ENCODE measurements around the gene ODAD3. TPM values are rescaled to one million over a fixed set of nuclear protein-coding genes. Genes with fewer than 3 reads are reported as not detected.
A peak's percentile ranks its signal among the peaks of the same experiment; 100 is the strongest.
"Not testable (repeated sequence)": the region's sequence is repeated elsewhere in the genome, so short reads cannot be mapped to it uniquely, and the experiment has no call there.

Gene ODAD3
- total and polyA plus RNA-seq, 4 donors, result 0.79 to 7.1 (median 5.3) TPM

DNA sequence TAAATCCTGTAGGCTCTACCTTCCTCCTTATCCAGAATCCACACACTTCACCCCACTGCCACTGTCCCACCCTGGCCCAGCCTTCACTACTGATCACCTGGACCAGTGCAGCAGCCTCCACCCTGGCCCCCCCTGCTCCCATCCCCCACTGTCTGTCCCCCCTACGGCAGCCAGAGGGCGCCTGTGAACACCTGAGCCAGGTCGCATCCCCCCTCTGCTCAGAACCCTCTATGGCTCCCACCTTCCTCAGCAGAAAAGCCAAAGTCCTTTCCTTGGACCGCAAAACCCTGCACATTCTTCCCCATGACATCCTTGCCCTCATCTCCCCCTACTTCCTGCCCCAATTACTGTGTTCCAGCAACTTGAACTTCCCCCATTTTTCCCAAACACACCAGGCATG is 25.3 kb upstream of the ODAD3 start:
- Histone ChIP-seq H3K36me3 (ENCODE audit: control insufficient read depth, insufficient read depth, low read length) (peaks cover 92% of the 10 kb centered on the region), H3K4me1 (ENCODE audit: control insufficient read depth, insufficient read depth, low read length) (peaks cover 12% of the 10 kb centered on the region), H3K4me3 (ENCODE audit: low read depth, low read length) (no peak overlapping the region), H3K9me3 (ENCODE audit: control insufficient read depth, insufficient read depth, low read length) (no peaks in the 10 kb centered on the region), H3K27me3 (ENCODE audit: control insufficient read depth, insufficient read depth, low read length) (no peaks in the 10 kb centered on the region), H3K27ac (ENCODE audit: low read depth, low read length) (no peak overlapping the region)
- no peak for DNase-seq (ENCODE audit: low read depth in 4 of 6, low spot score in 6 of 6)
- 77% methylated on average over 4 of the region's 4 CpGs for WGBS (ENCODE audit: insufficient coverage)

DNA sequence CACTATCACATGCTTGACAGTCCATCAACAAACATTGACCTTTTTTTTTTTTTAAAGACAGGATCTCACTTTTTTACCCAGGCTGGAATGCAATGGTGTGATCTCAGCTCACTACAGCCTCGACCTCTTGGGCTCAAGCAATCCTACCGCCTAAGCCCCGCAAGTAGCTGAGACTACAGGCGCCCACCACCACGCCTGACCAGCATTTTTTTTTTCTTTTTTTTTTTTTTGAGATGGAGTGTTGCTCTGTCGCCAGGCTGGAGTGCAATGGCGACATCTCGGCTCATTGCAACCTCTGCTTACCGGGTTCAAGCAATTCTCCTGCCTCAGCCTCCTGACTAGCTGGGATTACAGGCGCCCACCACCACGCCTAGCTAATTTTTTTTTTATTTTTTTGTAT is 24.0 kb upstream of the ODAD3 start:
- H3K27ac ChIP-seq (ENCODE audit: low read depth, low read length); H3K27me3 ChIP-seq (ENCODE audit: control insufficient read depth, insufficient read depth, low read length); H3K9me3 ChIP-seq (ENCODE audit: control insufficient read depth, insufficient read depth, low read length); H3K4me3 ChIP-seq (ENCODE audit: low read depth, low read length); DNase-seq (ENCODE audit: low read depth in 4 of 6, low spot score in 6 of 6): not testable (repeated sequence)
- peaks cover 12% of the 10 kb centered on the region for H3K4me1 ChIP-seq (ENCODE audit: control insufficient read depth, insufficient read depth, low read length)
- WGBS (ENCODE audit: insufficient coverage), result 59% methylated on average over 2 of the region's 11 CpGs
- H3K36me3 ChIP-seq (ENCODE audit: control insufficient read depth, insufficient read depth, low read length), result peaks cover 92% of the 10 kb centered on the region

DNA sequence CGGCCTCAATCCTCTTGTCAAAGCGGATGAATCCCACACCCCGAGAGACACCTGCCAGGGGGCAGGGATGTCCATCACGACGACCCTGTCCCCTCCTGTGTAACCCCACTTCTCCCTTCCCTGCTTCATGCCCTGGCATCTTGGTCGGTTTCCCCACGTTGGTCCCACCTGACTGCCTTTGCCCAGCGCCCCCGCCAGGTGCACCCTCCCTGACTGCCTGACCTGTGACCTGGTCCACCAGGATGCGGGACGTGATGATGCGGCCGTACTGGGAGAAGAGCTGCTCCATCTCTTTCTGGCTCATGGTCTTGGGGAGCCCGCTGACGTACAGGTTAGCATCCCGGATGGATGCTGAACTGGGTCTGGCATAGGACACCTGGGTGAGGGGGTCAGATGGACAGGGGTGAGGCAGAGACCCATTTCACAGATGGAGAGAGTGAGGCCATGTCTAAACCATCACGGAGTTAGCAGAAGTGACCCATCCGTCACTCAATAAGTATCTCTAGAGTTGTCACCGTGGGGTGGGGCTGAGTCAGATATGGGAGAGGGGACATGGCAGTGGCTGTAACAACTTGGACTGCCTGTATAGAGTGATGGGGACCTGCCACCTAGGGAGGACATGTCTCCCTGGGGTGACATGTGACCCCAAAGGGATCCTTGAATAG is 23.4 kb upstream of the ODAD3 start:
- H3K9me3 ChIP-seq (ENCODE audit: control insufficient read depth, insufficient read depth, low read length), result no peaks in the 10 kb centered on the region
- 92% methylated on average over 19 of the region's 19 CpGs for WGBS (ENCODE audit: insufficient coverage)

DNA sequence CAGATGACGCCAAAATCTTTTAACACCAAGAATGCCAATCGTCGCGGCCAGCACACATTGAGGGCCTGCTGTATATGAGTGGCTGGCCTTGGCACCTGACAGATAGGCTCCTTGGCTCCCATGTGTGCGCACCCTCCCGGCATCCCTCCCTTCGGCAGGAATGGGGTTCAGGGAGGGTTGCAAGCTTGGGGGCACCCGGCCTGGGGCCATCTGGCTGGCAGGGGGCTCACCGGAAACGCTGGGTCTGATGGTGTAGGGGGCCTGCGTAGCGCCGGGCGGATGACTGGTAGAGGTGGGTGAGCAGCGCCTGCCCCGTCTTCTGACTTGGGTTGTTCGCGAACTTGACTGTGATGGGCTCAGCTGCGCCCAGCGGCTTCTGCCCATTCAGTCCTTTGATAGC is 22.9 kb upstream of the ODAD3 start:
- H3K4me3 ChIP-seq (ENCODE audit: low read depth, low read length), result no peak overlapping the region
- H3K36me3 ChIP-seq (ENCODE audit: control insufficient read depth, insufficient read depth, low read length), result peaks cover 92% of the 10 kb centered on the region

More for the DNA sequence above, 23.4 kb upstream of the ODAD3 start:
- H3K4me3 ChIP-seq (ENCODE audit: low read depth, low read length), result no peak overlapping the region
- peaks cover 92% of the 10 kb centered on the region for H3K36me3 ChIP-seq (ENCODE audit: control insufficient read depth, insufficient read depth, low read length)
- DNase-seq (ENCODE audit: low read depth in 4 of 6, low spot score in 6 of 6), result no peak
- H3K4me1 ChIP-seq (ENCODE audit: control insufficient read depth, insufficient read depth, low read length), result peaks cover 12% of the 10 kb centered on the region
- no peak overlapping the region for H3K27ac ChIP-seq (ENCODE audit: low read depth, low read length)
- H3K27me3 ChIP-seq (ENCODE audit: control insufficient read depth, insufficient read depth, low read length), result no peaks in the 10 kb centered on the region

DNA sequence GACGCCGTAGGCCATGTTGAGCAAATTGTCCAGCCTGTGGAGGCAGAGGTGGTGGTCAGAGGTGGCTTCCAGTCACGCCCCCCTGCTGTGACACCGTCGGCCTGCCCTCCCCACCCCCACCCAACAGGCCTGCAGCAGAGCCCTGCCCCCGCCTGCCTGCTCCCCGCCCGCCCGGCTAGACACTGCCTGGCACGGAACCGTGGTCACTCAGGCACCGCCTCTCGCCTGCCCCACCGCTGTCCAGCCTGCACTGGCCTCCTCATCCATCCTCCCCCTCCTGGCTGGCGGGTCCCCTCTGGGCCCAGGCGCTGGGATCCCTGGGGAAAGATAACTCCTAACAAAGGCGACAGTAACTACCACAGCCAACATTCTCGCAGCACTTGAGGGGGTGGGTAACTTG is 22.2 kb upstream of the ODAD3 start:
- Histone ChIP-seq H3K36me3 (ENCODE audit: control insufficient read depth, insufficient read depth, low read length) (peaks cover 90% of the 10 kb centered on the region), H3K27me3 (ENCODE audit: control insufficient read depth, insufficient read depth, low read length) (no peaks in the 10 kb centered on the region), H3K9me3 (ENCODE audit: control insufficient read depth, insufficient read depth, low read length) (no peaks in the 10 kb centered on the region), H3K4me1 (ENCODE audit: control insufficient read depth, insufficient read depth, low read length) (peaks cover 21% of the 10 kb centered on the region), H3K27ac (ENCODE audit: low read depth, low read length) (no peak overlapping the region), H3K4me3 (ENCODE audit: low read depth, low read length) (no peak overlapping the region)
- DNase-seq (ENCODE audit: low read depth in 4 of 6, low spot score in 6 of 6), result no peak
- WGBS (ENCODE audit: insufficient coverage), result 37% methylated on average over 15 of the region's 18 CpGs

More for the DNA sequence above, 22.9 kb upstream of the ODAD3 start:
- H3K27me3 ChIP-seq (ENCODE audit: control insufficient read depth, insufficient read depth, low read length), result no peaks in the 10 kb centered on the region
- 93% methylated on average over 20 of the region's 20 CpGs for WGBS (ENCODE audit: insufficient coverage)
- peak overlapping the region; percentile 7 for H3K27ac ChIP-seq (ENCODE audit: low read depth, low read length)
- DNase-seq (ENCODE audit: low read depth in 4 of 6, low spot score in 6 of 6), result no peak
- no peaks in the 10 kb centered on the region for H3K9me3 ChIP-seq (ENCODE audit: control insufficient read depth, insufficient read depth, low read length)
- peaks cover 16% of the 10 kb centered on the region for H3K4me1 ChIP-seq (ENCODE audit: control insufficient read depth, insufficient read depth, low read length)

DNA sequence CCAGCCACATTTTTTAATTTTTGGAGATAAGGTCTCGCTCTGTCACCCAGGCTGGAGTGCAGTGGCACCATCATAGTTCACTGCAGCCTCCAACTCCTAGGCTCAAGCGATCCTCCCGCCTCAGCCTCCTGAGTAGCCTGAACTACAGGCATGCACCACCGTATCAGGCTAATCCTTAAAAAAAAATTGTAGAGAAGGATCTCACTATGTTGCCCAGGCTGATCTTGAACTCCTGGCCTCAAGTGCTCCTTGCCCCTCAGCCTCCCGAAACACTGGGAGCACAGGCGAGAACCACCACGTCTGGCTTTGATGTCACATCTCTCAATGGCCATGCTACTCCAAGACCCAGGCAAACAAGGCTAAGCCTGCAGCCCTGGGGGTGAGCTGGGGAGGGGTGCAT is 21.7 kb upstream of the ODAD3 start:
- H3K27ac ChIP-seq (ENCODE audit: low read depth, low read length), result no peak overlapping the region
- H3K27me3 ChIP-seq (ENCODE audit: control insufficient read depth, insufficient read depth, low read length), result no peaks in the 10 kb centered on the region
- WGBS (ENCODE audit: insufficient coverage), result 84% methylated on average over 4 of the region's 7 CpGs
- H3K4me3 ChIP-seq (ENCODE audit: low read depth, low read length), result no peak overlapping the region
- H3K4me1 ChIP-seq (ENCODE audit: control insufficient read depth, insufficient read depth, low read length), result peaks cover 25% of the 10 kb centered on the region
- no peak for DNase-seq (ENCODE audit: low read depth in 4 of 6, low spot score in 6 of 6)
- no peaks in the 10 kb centered on the region for H3K9me3 ChIP-seq (ENCODE audit: control insufficient read depth, insufficient read depth, low read length)
- peaks cover 91% of the 10 kb centered on the region for H3K36me3 ChIP-seq (ENCODE audit: control insufficient read depth, insufficient read depth, low read length)

DNA sequence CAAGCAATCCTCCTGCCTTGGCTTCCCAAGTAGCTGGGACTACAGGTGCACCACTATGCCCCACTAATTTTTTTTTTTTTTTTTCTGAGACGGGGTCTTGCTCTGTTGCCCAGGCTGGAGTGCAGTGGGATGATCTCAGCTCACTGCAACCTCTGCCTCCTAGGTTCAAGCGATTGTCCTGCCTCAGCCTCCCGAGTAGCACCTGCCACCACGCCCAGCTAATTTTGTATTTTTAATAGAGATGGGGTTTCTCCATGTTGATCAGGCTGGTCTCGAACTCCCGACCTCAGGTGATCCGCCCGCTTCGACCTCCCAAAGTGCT is 20.3 kb upstream of the ODAD3 start:
- H3K4me3 ChIP-seq (ENCODE audit: low read depth, low read length); DNase-seq (ENCODE audit: low read depth in 4 of 6, low spot score in 6 of 6); H3K9me3 ChIP-seq (ENCODE audit: control insufficient read depth, insufficient read depth, low read length); H3K27me3 ChIP-seq (ENCODE audit: control insufficient read depth, insufficient read depth, low read length); H3K27ac ChIP-seq (ENCODE audit: low read depth, low read length): not testable (repeated sequence)
- H3K4me1 ChIP-seq (ENCODE audit: control insufficient read depth, insufficient read depth, low read length), result peaks cover 32% of the 10 kb centered on the region
- H3K36me3 ChIP-seq (ENCODE audit: control insufficient read depth, insufficient read depth, low read length), result peaks cover 88% of the 10 kb centered on the region
- 100% methylated on average over 1 of the region's 9 CpGs for WGBS (ENCODE audit: insufficient coverage)

DNA sequence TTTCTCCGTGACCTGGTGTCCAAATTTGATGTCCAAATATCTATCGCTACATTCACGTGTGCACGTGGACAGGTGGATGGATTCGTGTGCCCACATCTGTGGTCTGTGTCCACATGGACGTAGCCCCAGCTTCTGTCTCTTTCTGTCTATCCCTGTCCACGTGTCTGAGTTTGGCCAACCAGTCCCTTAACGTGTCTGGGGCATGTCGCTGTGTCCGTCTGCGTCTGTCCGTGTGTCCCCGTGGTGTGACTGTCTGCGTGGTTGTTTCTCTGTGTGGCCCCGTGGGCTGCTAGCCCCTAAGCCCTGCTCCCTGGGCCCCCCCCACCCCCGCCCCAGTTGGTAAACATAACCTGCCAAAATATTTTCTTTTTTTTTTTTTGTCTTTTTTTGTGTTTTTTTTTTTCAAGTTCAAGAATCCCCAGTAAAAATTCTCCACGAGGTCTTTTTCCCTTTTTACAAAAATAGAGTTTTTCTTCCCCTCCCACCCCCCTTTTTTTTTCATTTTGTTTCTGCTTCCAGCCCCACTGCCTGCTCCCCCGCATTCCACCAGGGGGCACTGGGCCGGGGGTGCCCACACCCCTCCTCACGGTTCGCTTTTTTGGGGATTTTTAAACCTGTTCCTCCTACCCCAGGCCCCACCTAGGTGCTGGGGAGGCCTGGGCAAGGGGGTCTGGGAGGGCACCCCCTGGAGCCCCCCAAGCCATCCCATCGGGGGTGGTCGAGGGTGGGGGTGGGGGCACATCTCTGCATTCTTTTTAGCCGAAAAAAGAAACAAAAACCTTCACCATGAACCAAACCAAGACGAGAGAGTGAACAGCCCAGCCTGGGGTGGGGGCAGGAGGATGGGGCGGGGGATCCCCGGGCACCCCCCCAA is 18.8 kb upstream of the ODAD3 start:
- H3K36me3 ChIP-seq (ENCODE audit: control insufficient read depth, insufficient read depth, low read length), result peaks cover 85% of the 10 kb centered on the region
- 88% methylated on average over 15 of the region's 27 CpGs for WGBS (ENCODE audit: insufficient coverage)
- no peak overlapping the region for H3K27ac ChIP-seq (ENCODE audit: low read depth, low read length)
- no peak overlapping the region for H3K4me3 ChIP-seq (ENCODE audit: low read depth, low read length)
- no peaks in the 10 kb centered on the region for H3K9me3 ChIP-seq (ENCODE audit: control insufficient read depth, insufficient read depth, low read length)
- no peak for DNase-seq (ENCODE audit: low read depth in 4 of 6, low spot score in 6 of 6)
- peaks cover 32% of the 10 kb centered on the region for H3K4me1 ChIP-seq (ENCODE audit: control insufficient read depth, insufficient read depth, low read length)
- no peaks in the 10 kb centered on the region for H3K27me3 ChIP-seq (ENCODE audit: control insufficient read depth, insufficient read depth, low read length)

DNA sequence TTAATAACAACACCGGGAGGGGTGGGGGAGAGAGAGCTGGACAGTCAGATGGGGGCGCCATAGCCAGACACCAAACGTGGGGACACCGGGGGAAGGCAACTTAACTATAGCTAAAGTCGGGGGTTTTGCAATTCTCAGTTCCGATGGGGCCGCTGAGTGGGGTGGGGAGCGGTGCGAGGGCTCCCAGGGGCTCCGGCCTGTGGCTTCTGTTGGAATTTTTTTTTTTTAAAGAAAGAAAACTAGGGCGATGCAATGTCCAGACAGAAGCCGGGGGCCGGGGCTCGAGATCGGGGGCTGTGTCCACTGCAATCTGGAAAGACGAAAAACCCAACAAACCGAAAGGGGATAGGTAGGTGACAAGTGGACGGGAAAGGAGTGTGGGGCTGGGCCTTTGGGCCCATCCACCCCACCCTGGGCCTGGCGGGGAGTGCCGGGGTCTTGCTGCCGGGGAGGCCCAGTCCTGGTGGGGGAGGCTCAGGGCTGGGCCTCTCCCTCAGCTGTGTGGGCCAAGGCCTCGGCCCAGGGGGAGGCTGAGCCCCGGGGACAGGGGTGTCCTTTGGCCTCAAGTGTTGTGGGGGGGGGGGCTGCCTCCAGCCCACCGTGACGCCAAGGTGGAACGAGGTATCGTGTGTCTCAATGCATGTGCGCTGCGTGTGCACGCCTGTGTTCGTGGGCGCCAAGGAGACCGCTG is 17.8 kb upstream of the ODAD3 start:
- Histone ChIP-seq H3K27ac (ENCODE audit: low read depth, low read length) (no peak overlapping the region), H3K27me3 (ENCODE audit: control insufficient read depth, insufficient read depth, low read length) (no peaks in the 10 kb centered on the region), H3K4me1 (ENCODE audit: control insufficient read depth, insufficient read depth, low read length) (peaks cover 26% of the 10 kb centered on the region), H3K36me3 (ENCODE audit: control insufficient read depth, insufficient read depth, low read length) (peaks cover 85% of the 10 kb centered on the region), H3K9me3 (ENCODE audit: control insufficient read depth, insufficient read depth, low read length) (no peaks in the 10 kb centered on the region), H3K4me3 (ENCODE audit: low read depth, low read length) (no peak overlapping the region)
- DNase-seq (ENCODE audit: low read depth in 4 of 6, low spot score in 6 of 6), result no peak
- WGBS (ENCODE audit: insufficient coverage), result 76% methylated on average over 29 of the region's 33 CpGs
